ENCODE results near the gene PPM1H. TPM values are rescaled to one million over a fixed set of nuclear protein-coding genes. Genes with fewer than 3 reads are reported as not detected.

PPM1H gene
- total RNA-seq, 1 donor from 2014 or later, result 5.1 TPM

GRCh38 chr12:62716866-62717525, 218.0 kb downstream of the PPM1H start:
- DNase-seq (ENCODE audit: low spot score), result no peak

DNA sequence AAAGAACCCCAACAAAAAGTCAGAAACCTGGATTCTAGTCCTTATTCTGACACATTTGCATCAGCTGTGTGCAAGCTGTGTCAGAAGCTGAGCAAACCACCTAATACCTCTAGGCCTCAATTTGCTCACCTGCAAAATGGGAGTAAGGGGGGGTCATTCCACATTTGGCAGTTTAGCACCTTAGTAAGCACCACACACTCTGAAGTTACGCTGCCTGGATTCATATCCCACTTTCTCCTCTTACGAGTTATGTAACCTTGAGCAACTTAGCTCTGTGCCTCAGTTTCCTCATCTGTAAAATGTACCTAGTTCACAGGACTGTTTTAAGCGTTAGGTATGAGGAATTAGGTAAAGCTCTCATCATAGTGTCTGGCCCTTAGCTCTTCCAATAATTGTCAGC, 218.9 kb downstream of the PPM1H start:
- no peak for DNase-seq (ENCODE audit: low spot score)

GRCh38 chr12:62714774-62715721, 219.9 kb downstream of the PPM1H start:
- DNase-seq (ENCODE audit: low spot score), result no peak

DNA sequence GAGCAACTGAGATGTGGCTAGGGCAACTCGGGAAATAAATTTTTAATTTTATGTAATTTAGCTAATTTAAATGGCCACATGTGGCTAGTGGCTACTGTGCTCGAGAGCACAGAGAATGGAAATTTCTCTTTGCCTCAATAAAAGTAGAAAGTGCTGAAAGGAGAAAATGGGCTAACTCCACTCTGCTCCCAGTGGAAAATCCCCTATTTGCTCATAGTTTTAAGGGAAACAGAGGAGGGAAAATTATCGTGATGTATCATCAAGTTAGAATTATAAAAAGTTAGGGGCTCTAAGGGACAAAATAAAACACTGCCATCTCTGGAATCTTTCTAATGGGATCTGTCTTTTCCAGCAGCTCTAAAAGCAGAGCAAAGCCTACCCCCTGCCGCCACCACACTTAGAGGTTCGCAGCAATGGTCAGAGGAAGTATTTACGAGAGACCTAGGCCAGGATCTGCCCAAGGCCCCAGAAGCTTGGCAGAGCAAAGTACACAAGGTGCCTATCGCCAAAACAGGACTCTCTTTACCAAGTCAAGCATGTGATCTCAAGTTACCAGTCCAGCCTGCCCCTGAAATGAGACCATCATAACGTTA, 220.7 kb downstream of the PPM1H start:
- no peak for DNase-seq (ENCODE audit: low spot score)

- DNase-seq (ENCODE audit: low spot score), result no peak
These were observed 221.2 kb downstream of the PPM1H start for GRCh38 chr12:62713723-62714122.

DNA sequence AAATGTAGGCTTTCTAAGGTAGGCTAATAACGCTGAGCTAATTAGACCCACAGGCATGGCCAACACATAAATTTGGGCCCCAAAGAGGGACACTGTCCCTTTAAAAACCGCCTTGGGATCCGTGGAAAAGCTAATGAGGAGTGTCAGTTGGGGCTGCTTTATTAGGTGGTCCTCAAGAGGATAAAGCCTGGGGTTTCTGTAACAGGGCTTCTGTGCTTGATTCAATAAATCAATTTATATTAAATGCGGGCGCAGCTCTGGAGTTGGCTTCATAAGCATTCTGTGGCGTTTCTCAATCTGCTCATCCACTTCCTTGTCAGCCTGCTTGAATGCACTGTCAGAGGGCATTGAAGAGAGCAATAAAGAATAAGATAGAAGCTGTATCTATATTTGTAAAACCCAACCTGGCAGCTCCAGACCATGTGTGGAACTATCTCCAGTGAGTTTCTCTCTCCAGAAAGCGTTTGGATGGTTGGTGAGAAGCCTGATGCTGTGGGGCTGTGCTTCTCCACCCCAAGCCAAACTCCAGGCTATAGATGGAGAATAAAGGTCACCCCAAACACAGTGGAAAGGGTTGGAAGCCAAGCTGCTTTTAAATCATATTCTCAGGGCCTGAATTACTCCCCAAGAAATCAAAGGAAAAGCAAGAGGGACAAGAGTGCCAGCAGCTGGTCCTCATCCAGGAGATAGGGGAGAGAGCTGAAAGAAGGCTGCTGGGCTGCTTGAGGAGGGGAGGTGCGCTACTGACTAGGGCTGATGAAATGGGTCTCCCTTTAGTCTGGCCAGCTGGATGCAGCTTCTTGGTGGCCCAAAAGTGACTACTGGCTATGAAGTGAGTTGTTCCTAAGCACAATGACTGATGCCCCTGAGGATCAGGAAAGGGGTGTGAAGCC, 222.0 kb downstream of the PPM1H start:
- no peak for DNase-seq (ENCODE audit: low spot score)

- no peak for DNase-seq (ENCODE audit: low spot score)
These were observed 223.2 kb downstream of the PPM1H start for GRCh38 chr12:62711631-62712241.

DNA sequence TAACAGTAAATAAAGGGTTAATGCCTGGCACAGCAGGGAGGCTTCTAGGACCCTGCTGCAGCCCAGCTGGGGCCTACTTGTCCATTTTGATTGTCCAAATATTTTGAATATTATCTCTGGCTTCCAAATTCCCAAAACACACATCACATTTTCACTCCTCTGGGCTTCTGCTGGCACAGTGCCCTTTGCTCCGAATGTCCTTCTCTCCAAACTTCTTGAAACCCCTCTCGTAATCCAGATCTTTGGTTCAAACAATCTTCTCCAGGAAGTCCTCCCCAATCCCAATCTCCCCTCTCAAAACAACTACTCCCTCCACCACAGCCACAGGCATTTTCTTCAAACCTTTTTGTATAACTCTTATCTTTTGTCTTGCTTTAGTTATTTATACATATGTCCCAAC, 225.6 kb downstream of the PPM1H start:
- no peak for DNase-seq (ENCODE audit: low spot score)

DNA sequence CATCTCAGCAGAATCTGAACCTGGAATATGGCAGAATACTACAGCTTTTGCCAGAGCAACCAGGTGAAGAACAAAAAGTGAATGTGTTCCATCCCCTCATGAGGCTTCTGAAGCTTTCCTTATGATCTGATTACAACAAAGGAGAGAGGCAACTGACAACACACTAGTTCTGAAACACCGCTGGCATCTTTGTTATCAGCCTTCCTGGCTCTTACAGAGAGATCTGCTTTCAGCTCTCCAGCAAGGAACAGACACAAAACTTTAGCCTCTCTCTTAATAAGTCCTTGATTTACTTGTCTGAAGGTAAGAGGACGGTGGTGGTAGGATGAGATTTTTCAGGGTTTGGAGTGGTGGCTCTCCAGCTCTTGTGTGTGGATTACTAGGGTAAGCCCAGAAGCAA, 227.0 kb downstream of the PPM1H start:
- DNase-seq (ENCODE audit: low spot score), result no peak

- no peak for DNase-seq (ENCODE audit: low spot score)
These were observed 229.1 kb downstream of the PPM1H start for GRCh38 chr12:62705846-62706245.

GRCh38 chr12:62703011-62703380, 232.0 kb downstream of the PPM1H start:
- DNase-seq (ENCODE audit: low spot score), result no peak

DNA sequence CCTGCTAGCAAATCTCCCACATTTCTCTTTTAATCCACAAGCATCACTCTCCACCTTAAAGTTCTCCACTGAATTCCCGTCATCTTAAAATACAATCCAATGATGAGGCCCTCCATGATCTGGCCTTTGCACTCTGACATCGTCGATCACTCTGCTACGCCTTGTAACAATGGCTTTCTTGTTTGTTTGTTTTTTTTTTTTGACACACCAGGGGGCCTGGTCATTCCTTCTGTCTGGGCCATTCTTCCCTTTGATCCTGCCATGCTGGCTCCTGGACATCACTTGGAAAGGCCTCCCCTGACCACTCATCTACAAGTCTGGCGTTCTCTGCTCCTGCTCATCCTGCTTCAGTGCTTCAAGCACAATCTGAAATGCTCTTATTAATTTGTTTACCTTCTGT, 233.5 kb downstream of the PPM1H start:
- no peak for DNase-seq (ENCODE audit: low spot score)

DNA sequence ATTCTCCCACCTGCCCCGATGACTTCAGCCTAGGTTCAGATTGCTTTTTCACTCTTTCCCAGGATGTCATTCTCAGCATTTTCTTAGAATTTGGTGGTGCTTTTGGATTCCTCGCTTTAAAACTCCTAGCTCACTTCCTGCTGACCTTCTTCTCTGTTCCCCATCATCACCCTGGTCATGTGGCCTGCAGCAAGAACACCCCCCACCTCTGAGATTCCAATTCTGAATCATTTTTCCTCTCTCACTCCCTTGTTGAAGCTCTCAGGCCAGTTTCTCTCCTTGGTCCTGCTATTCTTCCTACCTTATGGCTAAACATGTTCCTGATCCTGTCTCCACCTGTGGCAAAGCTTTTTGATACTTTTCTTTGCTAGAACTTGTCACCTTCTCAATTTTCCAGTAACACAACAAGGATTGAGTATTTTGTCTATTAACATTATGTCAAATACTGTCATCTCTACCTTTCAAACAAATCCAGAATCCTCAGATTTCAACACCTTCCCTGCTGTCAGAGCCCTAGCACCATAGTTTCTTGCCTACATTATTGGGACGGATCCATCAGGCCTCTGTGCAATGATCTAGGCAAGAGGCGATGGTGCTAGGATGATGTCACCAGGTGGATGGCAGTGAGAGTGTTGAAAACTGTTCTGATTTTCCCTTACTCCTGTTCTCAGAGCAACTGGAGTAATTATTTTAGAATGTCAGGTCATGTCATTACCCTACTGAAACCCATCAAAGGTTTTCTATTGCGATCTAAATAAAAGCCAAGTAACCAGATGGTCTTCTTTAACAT, 234.7 kb downstream of the PPM1H start:
- DNase-seq (ENCODE audit: low spot score), result no peak

DNA sequence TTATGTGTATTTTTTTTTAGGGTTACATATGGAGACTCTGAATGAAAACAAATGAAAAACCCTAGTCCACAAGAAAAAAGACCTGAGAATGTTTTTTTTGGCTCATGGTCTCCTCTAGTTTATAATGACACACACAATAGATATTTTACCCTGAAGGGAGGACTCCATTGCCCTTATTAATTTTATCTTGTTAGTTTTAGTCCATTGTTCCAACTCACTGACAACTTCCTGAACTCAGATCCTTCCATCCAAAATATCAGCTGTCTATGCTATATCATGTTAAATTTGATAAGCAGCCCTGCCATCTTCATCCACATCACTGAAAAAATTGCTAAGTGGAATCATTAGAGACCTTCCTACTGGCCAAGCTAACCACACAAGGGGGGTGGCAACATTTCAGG, 236.2 kb downstream of the PPM1H start:
- DNase-seq (ENCODE audit: low spot score), result no peak

- DNase-seq (ENCODE audit: low spot score), result no peak
These were observed 237.1 kb downstream of the PPM1H start for GRCh38 chr12:62697893-62698292.

GRCh38 chr12:62695696-62696095, 239.3 kb downstream of the PPM1H start:
- DNase-seq (ENCODE audit: low spot score), result no peak

DNA sequence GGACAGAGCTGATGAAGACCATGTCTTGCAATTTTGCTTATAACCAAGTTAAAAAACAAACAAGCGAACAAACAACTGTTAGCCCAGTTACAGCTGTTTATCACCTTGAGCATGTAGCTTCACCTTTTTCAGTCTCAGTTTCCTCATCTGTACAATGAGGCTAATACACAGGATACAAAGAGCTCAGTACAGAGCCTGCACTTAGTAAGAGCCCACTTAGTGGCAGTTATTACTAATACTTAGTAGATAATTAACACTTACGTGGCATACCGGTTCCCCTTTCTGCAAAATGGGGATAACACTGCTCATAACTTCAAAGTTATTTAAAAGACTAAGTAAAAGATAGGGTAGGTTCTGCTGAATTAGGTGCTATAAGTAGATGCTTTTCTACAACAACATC, 240.3 kb downstream of the PPM1H start:
- DNase-seq (ENCODE audit: low spot score), result no peak

DNA sequence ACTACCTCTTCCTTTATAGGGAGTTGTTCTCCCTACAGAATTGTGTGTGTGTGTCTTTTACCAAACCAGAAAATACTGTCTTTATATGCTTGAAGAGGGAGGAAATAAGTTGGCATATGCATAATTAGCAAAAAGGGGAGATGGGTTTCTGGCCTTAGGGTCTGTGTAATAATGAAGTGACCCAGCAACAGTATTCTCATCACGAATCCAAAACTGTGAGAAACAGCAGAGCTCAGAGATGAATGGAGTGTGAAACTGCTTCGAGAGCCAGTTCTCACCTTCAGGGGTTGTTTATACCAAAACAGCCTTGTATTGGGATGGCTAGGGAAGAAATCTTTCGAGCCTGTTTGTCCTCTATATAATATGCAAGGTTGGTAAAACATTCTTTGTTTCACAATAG, 240.8 kb downstream of the PPM1H start:
- DNase-seq (ENCODE audit: low spot score), result no peak

- DNase-seq (ENCODE audit: low spot score), result no peak
These were observed 241.4 kb downstream of the PPM1H start for GRCh38 chr12:62693376-62694050.

Measured in mesenteric fat pad (tissue), 1 donor.